ENCODE results near the gene RBM28. TPM values are rescaled to one million over a fixed set of nuclear protein-coding genes. Genes with fewer than 3 reads are reported as not detected.

RBM28 gene
- total and polyA plus RNA-seq, 2 donors, result 19.9 to 24.7 TPM

- 87% methylated on average over 3 of the region's 3 CpGs for WGBS
- Histone ChIP-seq H3K4me3 (ENCODE audit: low read length in 2 of 2) (no peak overlapping the region), H3K27ac (ENCODE audit: low read depth in 1 of 2, low read length in 1 of 2) (no peak overlapping the region), H3K36me3 (ENCODE audit: control insufficient read depth in 2 of 2, insufficient read depth in 2 of 2, low read length in 1 of 2) (peaks cover 0 to 9% of the 10 kb centered on the region in 2 donors), H3K9me3 (ENCODE audit: control insufficient read depth in 2 of 2, insufficient read depth in 1 of 2, low read length in 1 of 2) (no peaks in the 10 kb centered on the region), H3K4me1 (ENCODE audit: control insufficient read depth in 2 of 2, insufficient read depth in 2 of 2, low read length in 2 of 2) (peaks cover 3 to 18% of the 10 kb centered on the region in 2 donors), H3K27me3 (ENCODE audit: control insufficient read depth in 2 of 2, insufficient read depth in 1 of 2, low read length in 1 of 2) (peaks cover 0 to 16% of the 10 kb centered on the region in 2 donors)
- DNase-seq (ENCODE audit: low read depth in 6 of 9, low spot score in 9 of 9), result no peak
These were observed 44.4 kb upstream of the RBM28 start for GRCh38 chr7:128388145-128388485.

GRCh38 chr7:128387216-128388144 lies 43.8 kb upstream of the RBM28 start:
- WGBS, result 46% methylated on average over 24 of the region's 24 CpGs
- Histone ChIP-seq H3K4me3 (ENCODE audit: low read length in 2 of 2) (no peak overlapping the region), H3K27ac (ENCODE audit: low read depth in 1 of 2, low read length in 1 of 2) (no peak overlapping the region), H3K4me1 (ENCODE audit: control insufficient read depth in 2 of 2, insufficient read depth in 2 of 2, low read length in 2 of 2) (peaks cover 6 to 24% of the 10 kb centered on the region in 2 donors), H3K27me3 (ENCODE audit: control insufficient read depth in 2 of 2, insufficient read depth in 1 of 2, low read length in 1 of 2) (peaks cover 0 to 16% of the 10 kb centered on the region in 2 donors), H3K36me3 (ENCODE audit: control insufficient read depth in 2 of 2, insufficient read depth in 2 of 2, low read length in 1 of 2) (peaks cover 0 to 4% of the 10 kb centered on the region in 2 donors), H3K9me3 (ENCODE audit: control insufficient read depth in 2 of 2, insufficient read depth in 1 of 2, low read length in 1 of 2) (peaks cover 0 to under 1% of the 10 kb centered on the region in 2 donors)
- peak in 6 of 9 donors; percentile 53 to 75 (median 60) for DNase-seq (ENCODE audit: low read depth in 6 of 9, low spot score in 9 of 9)

GRCh38 chr7:128385988-128386925 lies 42.5 kb upstream of the RBM28 start:
- no peak for DNase-seq (ENCODE audit: low read depth in 6 of 9, low spot score in 9 of 9)
- 98% methylated on average over 4 of the region's 4 CpGs for WGBS
- peaks cover 0 to 16% of the 10 kb centered on the region in 2 donors for H3K27me3 ChIP-seq (ENCODE audit: control insufficient read depth in 2 of 2, insufficient read depth in 1 of 2, low read length in 1 of 2)
- peaks cover 0 to 2% of the 10 kb centered on the region in 2 donors for H3K9me3 ChIP-seq (ENCODE audit: control insufficient read depth in 2 of 2, insufficient read depth in 1 of 2, low read length in 1 of 2)
- H3K36me3 ChIP-seq (ENCODE audit: control insufficient read depth in 2 of 2, insufficient read depth in 2 of 2, low read length in 1 of 2), result no peaks in the 10 kb centered on the region
- H3K27ac ChIP-seq (ENCODE audit: low read depth in 1 of 2, low read length in 1 of 2), result no peak overlapping the region
- peaks cover 6 to 26% of the 10 kb centered on the region in 2 donors for H3K4me1 ChIP-seq (ENCODE audit: control insufficient read depth in 2 of 2, insufficient read depth in 2 of 2, low read length in 2 of 2)
- H3K4me3 ChIP-seq (ENCODE audit: low read length in 2 of 2), result no peak overlapping the region

- WGBS, result 49% methylated on average over 7 of the region's 7 CpGs
- Histone ChIP-seq H3K4me1 (ENCODE audit: control insufficient read depth in 2 of 2, insufficient read depth in 2 of 2, low read length in 2 of 2) (peaks cover 15 to 40% of the 10 kb centered on the region in 2 donors), H3K9me3 (ENCODE audit: control insufficient read depth in 2 of 2, insufficient read depth in 1 of 2, low read length in 1 of 2) (peaks cover 0 to 2% of the 10 kb centered on the region in 2 donors)
These were observed 41.0 kb upstream of the RBM28 start for GRCh38 chr7:128384726-128385125.

GRCh38 chr7:128383776-128384175 lies 40.1 kb upstream of the RBM28 start:
- Histone ChIP-seq H3K4me1 (ENCODE audit: control insufficient read depth in 2 of 2, insufficient read depth in 2 of 2, low read length in 2 of 2) (peaks cover 15 to 40% of the 10 kb centered on the region in 2 donors), H3K27me3 (ENCODE audit: control insufficient read depth in 2 of 2, insufficient read depth in 1 of 2, low read length in 1 of 2) (peaks cover 0 to 12% of the 10 kb centered on the region in 2 donors), H3K9me3 (ENCODE audit: control insufficient read depth in 2 of 2, insufficient read depth in 1 of 2, low read length in 1 of 2) (peaks cover 0 to 2% of the 10 kb centered on the region in 2 donors), H3K4me3 (ENCODE audit: low read length in 2 of 2) (no peak overlapping the region), H3K27ac (ENCODE audit: low read depth in 1 of 2, low read length in 1 of 2) (no peak overlapping the region), H3K36me3 (ENCODE audit: control insufficient read depth in 2 of 2, insufficient read depth in 2 of 2, low read length in 1 of 2) (no peaks in the 10 kb centered on the region)
- WGBS, result 96% methylated on average over 3 of the region's 3 CpGs
- DNase-seq (ENCODE audit: low read depth in 6 of 9, low spot score in 9 of 9), result no peak

More at GRCh38 chr7:128384726-128385125, 41.0 kb upstream of the RBM28 start:
- Histone ChIP-seq H3K36me3 (ENCODE audit: control insufficient read depth in 2 of 2, insufficient read depth in 2 of 2, low read length in 1 of 2) (no peaks in the 10 kb centered on the region), H3K27me3 (ENCODE audit: control insufficient read depth in 2 of 2, insufficient read depth in 1 of 2, low read length in 1 of 2) (peaks cover 0 to 16% of the 10 kb centered on the region in 2 donors), H3K27ac (ENCODE audit: low read depth in 1 of 2, low read length in 1 of 2) (no peak overlapping the region), H3K4me3 (ENCODE audit: low read length in 2 of 2) (no peak overlapping the region)
- no peak for DNase-seq (ENCODE audit: low read depth in 6 of 9, low spot score in 9 of 9)

GRCh38 chr7:128381161-128381821 lies 37.6 kb upstream of the RBM28 start:
- H3K4me3 ChIP-seq (ENCODE audit: low read length in 2 of 2), result no peak overlapping the region
- H3K9me3 ChIP-seq (ENCODE audit: control insufficient read depth in 2 of 2, insufficient read depth in 1 of 2, low read length in 1 of 2), result peaks cover 0 to 2% of the 10 kb centered on the region in 2 donors
- H3K27ac ChIP-seq (ENCODE audit: low read depth in 1 of 2, low read length in 1 of 2), result no peak overlapping the region
- no peaks in the 10 kb centered on the region for H3K27me3 ChIP-seq (ENCODE audit: control insufficient read depth in 2 of 2, insufficient read depth in 1 of 2, low read length in 1 of 2)
- no peaks in the 10 kb centered on the region for H3K36me3 ChIP-seq (ENCODE audit: control insufficient read depth in 2 of 2, insufficient read depth in 2 of 2, low read length in 1 of 2)
- peaks cover 15 to 37% of the 10 kb centered on the region in 2 donors for H3K4me1 ChIP-seq (ENCODE audit: control insufficient read depth in 2 of 2, insufficient read depth in 2 of 2, low read length in 2 of 2)
- WGBS, result 86% methylated on average over 19 of the region's 19 CpGs
- DNase-seq (ENCODE audit: low read depth in 6 of 9, low spot score in 9 of 9), result peak in 2 of 9 donors; percentile 22 to 43

GRCh38 chr7:128380483-128381106 lies 36.9 kb upstream of the RBM28 start:
- 47% methylated on average over 3 of the region's 3 CpGs for whole genome bisulfite sequencing
- peaks cover 15 to 37% of the 10 kb centered on the region in 2 donors for H3K4me1 ChIP-seq (ENCODE audit: control insufficient read depth in 2 of 2, insufficient read depth in 2 of 2, low read length in 2 of 2)
- no peaks in the 10 kb centered on the region for H3K27me3 ChIP-seq (ENCODE audit: control insufficient read depth in 2 of 2, insufficient read depth in 1 of 2, low read length in 1 of 2)
- H3K4me3 ChIP-seq (ENCODE audit: low read length in 2 of 2), result no peak overlapping the region
- no peak overlapping the region for H3K27ac ChIP-seq (ENCODE audit: low read depth in 1 of 2, low read length in 1 of 2)
- H3K36me3 ChIP-seq (ENCODE audit: control insufficient read depth in 2 of 2, insufficient read depth in 2 of 2, low read length in 1 of 2), result no peaks in the 10 kb centered on the region
- peaks cover 0 to 2% of the 10 kb centered on the region in 2 donors for H3K9me3 ChIP-seq (ENCODE audit: control insufficient read depth in 2 of 2, insufficient read depth in 1 of 2, low read length in 1 of 2)
- peak in 2 of 9 donors; percentile 20 to 48 for DNase-seq (ENCODE audit: low read depth in 6 of 9, low spot score in 9 of 9)

GRCh38 chr7:128379900-128380479 lies 36.3 kb upstream of the RBM28 start:
- no peak overlapping the region for H3K4me3 ChIP-seq (ENCODE audit: low read length in 2 of 2)
- H3K9me3 ChIP-seq (ENCODE audit: control insufficient read depth in 2 of 2, insufficient read depth in 1 of 2, low read length in 1 of 2), result peaks cover 0 to 2% of the 10 kb centered on the region in 2 donors
- no peak for DNase-seq (ENCODE audit: low read depth in 6 of 9, low spot score in 9 of 9)
- H3K27me3 ChIP-seq (ENCODE audit: control insufficient read depth in 2 of 2, insufficient read depth in 1 of 2, low read length in 1 of 2), result no peaks in the 10 kb centered on the region
- peaks cover 15 to 36% of the 10 kb centered on the region in 2 donors for H3K4me1 ChIP-seq (ENCODE audit: control insufficient read depth in 2 of 2, insufficient read depth in 2 of 2, low read length in 2 of 2)
- WGBS, result 96% methylated on average over 6 of the region's 6 CpGs
- H3K36me3 ChIP-seq (ENCODE audit: control insufficient read depth in 2 of 2, insufficient read depth in 2 of 2, low read length in 1 of 2), result no peaks in the 10 kb centered on the region
- H3K27ac ChIP-seq (ENCODE audit: low read depth in 1 of 2, low read length in 1 of 2), result no peak overlapping the region
